HG03457 (cell line): ENCODE measurements around the gene IQUB.
"Not testable (repeated sequence)": the region's sequence is repeated elsewhere in the genome, so short reads cannot be mapped to it uniquely, and the experiment has no call there.

Experiments
- ATAC-seq: cut with Tn5 transposase; IDR thresholded peaks from one replicate; pipeline ENCODE4 v1.9.1; 2021; ENCODE audit warnings: moderate number of reproducible peaks; ENCODE audit not compliant: unreplicated experiment

Gene IQUB

GRCh38 chr7:123534383-123535260 lies at the start of gene IQUB:
Gene IQUB, minus strand, starts transcription at chr7:123534595. Its CDS starts 22,255 bp downstream, at chr7:123512340.
- peak; percentile 64 for ATAC-seq

DNA sequence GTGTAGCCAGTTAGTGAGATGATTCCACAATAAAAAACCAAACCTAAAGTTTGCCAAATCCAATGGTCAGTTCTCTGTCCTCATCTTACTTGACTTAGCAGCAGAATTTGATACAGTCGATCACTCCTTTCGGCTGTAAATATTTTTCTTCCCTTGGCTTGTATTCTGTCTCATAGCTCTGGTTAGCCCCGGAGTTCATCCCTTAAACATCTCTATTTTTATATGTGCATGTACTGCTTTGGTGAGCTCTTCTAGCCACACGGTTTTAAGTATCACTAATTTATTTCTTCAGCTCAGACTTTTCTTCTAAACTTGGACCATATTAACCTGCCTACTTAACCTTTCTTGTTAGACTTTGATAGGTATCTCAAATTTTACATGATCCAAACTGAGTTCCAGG lies 49.4 kb upstream of the IQUB start:
- ATAC-seq: no peak

DNA sequence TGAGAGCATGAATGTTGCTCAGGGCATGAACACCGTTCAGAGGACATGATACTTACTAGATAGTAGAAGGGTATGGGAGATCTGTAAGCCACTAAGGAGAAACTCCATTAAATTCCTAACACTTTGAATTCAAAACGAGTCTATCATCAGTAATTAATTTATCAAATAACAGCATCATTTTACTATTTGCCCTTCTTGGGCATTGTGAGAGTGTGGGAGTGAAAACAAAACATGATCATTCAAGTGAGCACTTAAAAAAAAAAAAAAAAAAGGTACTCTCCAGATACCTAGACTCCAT lies 46.7 kb upstream of the IQUB start:
- no peak for ATAC-seq

- no peak for ATAC-seq
Measured at GRCh38 chr7:123580406-123581161, 46.2 kb upstream of the IQUB start.

- ATAC-seq: no peak
Measured at GRCh38 chr7:123579416-123579815, 45.0 kb upstream of the IQUB start.

- no peak for ATAC-seq
Measured at GRCh38 chr7:123573896-123574467, 39.6 kb upstream of the IQUB start.

DNA sequence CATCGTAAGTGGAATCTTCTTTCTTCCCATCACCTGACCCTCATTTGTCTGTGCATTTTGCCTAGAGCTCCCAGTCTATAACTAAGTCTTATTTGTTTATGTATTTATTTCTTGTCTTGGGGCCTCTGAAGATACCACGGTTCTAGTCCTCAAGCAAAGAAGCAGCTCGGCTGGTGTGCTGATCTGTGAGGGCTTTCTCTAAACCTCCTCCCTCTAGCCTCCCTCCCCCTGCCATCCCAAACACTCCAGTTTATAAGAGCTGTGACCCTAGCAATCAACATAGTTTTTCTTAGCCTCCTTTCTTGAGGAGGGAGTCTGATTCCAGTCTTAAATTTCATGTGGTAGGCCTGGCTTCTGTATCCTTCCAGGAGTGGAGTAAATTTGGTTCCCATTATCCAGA lies 38.9 kb upstream of the IQUB start:
- ATAC-seq: no peak

- no peak for ATAC-seq
Measured at GRCh38 chr7:123571684-123572083, 37.3 kb upstream of the IQUB start.

DNA sequence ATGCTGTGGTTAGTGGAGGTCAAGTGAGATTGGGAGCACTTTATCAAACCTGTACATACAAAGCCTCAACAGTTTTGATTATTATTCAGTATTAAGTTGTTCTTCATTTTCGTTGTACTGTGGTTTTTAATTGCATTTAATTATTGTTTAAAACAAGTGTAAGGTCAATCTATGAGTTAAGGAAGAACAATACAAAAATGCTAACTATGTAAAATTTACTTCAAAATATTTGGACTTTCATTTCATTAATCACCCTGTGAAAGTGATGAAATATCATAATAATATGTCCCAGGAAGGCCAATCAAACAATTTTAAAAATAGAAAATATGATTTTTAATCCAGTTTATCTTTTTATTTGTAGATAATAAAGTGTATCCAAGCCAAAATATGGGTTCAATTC lies 36.8 kb upstream of the IQUB start:
- ATAC-seq: no peak

DNA sequence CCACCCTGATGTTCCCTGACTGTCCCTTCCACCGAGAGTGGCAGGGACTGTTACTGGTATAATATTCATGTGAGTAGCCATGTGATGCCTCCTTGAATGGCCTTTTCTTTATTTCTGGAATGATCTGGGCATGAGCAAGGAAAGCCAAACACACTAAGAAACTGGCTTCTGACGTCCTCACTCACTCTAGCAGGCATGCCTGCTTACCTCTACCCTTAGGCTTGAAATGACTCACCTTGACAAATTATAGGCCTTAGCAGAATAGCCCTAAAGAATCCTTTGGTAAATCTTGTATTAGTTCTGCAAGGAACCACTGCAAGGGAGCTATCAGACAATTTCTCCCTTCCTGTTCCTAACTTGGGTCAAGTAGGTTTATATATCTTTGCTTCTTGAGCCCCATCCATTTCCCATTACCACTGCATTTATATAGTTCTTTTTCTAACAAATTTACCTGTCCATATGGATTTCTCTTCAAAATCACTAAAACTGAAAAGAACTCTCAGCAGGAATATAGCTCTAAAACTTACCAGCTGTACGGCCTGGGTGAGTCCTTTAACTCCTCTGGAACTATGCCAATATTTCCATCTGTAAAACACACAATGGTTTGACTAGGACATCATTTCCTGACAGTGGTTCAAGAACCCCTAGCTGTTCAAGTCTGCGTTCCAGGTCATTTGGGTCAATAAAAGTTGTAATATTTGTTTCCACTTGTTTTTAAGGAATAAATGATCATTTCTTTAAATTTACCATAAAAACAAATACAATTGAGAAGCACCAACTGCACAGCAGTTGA lies 36.2 kb upstream of the IQUB start:
- ATAC-seq: no peak

GRCh38 chr7:123569352-123570010 lies 35.1 kb upstream of the IQUB start:
- no peak for ATAC-seq

DNA sequence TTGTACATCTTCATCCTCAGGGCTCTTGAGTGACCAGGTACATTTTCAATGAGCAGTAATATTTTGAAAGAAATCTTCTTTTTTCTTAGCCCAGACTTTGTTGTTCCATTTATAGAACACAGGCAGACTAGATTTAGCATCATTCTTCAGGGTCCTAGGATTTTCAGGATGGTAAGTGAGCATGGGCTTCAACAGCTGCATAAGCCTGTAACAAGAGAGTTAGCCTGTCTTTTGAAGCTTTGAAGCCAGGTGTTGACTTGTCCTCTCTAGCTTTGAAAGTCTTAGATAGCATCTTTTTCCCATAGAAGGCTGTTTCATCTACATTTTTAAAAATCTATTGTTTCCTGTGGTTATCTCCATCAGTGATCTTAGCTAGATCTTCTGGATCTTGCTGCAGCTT lies 27.7 kb upstream of the IQUB start:
- ATAC-seq: no peak

DNA sequence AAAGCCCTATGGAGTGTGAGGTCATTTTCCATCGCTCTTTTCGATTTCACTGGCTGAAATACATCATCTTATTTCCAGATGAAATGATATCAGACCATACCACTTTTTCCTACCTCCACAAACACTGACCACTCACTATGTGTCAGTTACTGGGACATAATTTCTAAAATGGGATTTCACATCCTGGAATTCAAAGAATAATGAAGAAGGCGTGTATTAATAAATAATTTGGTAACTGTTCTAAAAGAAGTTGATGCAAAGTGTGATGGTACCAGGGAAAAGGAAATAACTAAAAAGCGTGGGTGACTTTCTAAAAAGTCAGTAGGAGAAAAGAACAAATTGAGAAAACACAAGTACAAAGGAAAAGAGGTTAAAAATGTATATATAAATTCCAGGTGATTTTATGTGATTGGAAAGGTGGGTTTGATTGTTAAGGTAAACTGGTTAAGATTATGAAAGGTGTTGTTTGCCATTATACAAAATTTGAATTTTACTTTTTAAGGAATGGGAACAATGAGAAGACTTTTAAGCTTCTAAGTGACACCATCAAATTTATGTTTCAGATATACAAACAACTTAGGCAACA lies 24.0 kb upstream of the IQUB start:
- no peak for ATAC-seq

DNA sequence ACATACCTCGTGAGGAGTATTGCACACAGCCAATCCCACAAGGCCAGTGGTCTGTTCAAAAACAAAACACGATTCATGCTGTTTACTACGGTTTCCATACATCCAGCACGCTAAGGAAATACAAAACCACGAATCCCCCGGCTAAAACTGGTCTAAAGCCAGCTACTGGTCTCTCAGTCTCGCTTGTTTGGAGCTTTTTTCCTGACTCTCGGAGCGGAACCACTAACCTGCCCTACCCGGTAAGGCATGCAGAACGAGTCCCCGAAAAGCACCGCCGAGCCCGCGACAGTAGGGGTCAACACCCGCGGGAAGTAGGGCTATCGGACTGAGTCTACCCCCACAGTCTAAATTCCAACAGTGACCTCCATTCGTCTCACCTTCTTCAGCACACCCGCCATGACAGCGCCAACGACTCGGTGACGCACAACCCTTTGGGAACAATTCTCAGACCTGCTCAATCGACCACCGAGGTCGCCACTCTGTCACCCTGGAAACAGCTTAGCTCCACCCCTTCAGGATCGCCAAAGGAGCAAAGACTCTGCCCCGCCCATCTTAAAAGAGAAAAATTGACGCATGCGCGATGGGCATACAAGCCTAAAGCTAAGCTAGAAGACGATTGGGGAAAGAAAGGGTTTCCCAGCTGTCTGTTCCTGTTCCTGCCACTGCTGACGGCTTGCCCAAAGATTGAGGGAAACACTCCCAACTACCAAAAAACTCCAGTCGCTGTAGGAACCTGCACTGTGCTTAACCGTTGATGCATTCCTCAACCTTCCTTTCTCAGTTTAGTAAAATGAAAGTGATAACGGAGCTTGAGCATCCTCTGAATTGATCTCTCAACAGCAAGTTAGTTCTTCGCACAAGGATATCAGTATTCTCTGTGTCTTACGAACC lies 23.2 kb upstream of the IQUB start, which contains the start of gene NDUFA5:
Gene NDUFA5 (minus strand): TSS at position 421 of the 891 bp plus-strand sequence. CDS start 23 bp downstream, at position 398.
- peak; percentile 98 for ATAC-seq

- ATAC-seq: peak; percentile 2
Measured at GRCh38 chr7:123557016-123557397, 22.6 kb upstream of the IQUB start.

DNA sequence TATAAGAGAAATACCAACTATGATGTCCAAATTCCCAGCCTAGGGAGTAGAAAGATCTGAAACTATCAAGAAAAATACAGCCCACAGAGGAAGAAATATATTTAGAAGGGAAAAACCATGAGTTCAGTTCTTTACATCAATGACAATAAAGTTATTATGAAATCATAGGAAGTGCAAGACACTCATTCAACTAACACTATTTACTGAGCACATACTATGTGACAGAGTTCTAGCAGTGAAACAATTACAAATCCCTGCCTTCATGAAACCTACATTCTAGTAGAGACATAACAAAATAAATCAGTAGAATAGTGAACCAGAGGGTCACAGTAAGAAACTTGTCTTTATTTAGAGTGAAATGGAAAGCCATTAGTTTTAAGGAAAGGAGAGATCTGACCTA lies 21.1 kb upstream of the IQUB start:
- no peak for ATAC-seq

- no peak for ATAC-seq
Measured at GRCh38 chr7:123553159-123553558, 18.8 kb upstream of the IQUB start.

DNA sequence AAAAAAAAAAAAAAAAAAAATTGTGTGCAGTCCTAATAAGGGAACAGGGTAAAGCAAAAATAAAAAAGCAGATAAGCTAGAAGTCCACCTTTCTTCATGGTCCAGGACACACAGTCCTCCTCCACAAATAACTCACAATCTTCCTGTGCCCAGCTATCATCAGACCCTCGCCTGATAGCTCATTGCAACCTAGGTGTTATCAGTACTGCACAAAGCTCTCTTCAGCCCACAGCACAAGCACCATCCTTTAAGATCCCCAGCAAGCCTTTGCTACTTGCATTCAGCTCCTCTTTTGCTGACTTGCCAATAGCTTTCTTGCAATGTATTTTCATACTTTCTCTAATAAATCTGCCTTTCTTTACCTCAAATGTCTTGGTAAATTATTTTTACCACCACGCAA lies 18.2 kb upstream of the IQUB start:
- ATAC-seq: no peak

- not testable (repeated sequence) for ATAC-seq
Measured at GRCh38 chr7:123552134-123552533, 17.7 kb upstream of the IQUB start.
